NCI-H2029 treated with DMSO at 0.1 percent for 48 hours (cell line): Measurements from ENCODE around the gene STX12.

Experiments
- DNase-seq: peaks from one replicate; lab custom pipeline; 2025; lab: John Stamatoyannopoulos, UW

Gene STX12

GRCh38 chr1:27772932-27773825 is at the start of gene STX12:
TSS of gene STX12 (plus strand) at chr1:27773219. CDS start at chr1:27773308, 89 bp downstream.
- DNase-seq: peak; percentile 86

- peak; percentile 37 for DNase-seq
Measured at GRCh38 chr1:27724961-27725373, 48.1 kb upstream of the STX12 start.

GRCh38 chr1:27725374-27726172 is 47.4 kb upstream of the STX12 start, which contains the start of gene FAM76A:
TSS of gene FAM76A (plus strand) at chr1:27725961. CDS start at chr1:27726081, 120 bp downstream.
- DNase-seq: peak; percentile 88

- DNase-seq: no peak
Measured at GRCh38 chr1:27726173-27727044, 46.6 kb upstream of the STX12 start.

GRCh38 chr1:27727126-27727525 is 45.9 kb upstream of the STX12 start:
- DNase-seq: no peak

GRCh38 chr1:27736252-27736651 is 36.8 kb upstream of the STX12 start:
- no peak for DNase-seq

- DNase-seq: no peak
Measured at GRCh38 chr1:27741121-27741520, 31.9 kb upstream of the STX12 start.

- no peak for DNase-seq
Measured at GRCh38 chr1:27744556-27744955, 28.5 kb upstream of the STX12 start.

- no peak for DNase-seq
Measured at GRCh38 chr1:27745466-27745865, 27.6 kb upstream of the STX12 start.

GRCh38 chr1:27752360-27752759 is 20.7 kb upstream of the STX12 start:
- DNase-seq: no peak

GRCh38 chr1:27755286-27755685 is 17.7 kb upstream of the STX12 start:
- DNase-seq: no peak

- no peak for DNase-seq
Measured at GRCh38 chr1:27755865-27756264, 17.2 kb upstream of the STX12 start.

GRCh38 chr1:27759236-27759635 is 13.8 kb upstream of the STX12 start:
- DNase-seq: no peak

- no peak for DNase-seq
Measured at GRCh38 chr1:27760426-27760825, 12.6 kb upstream of the STX12 start.

- no peak for DNase-seq
Measured at GRCh38 chr1:27762033-27762432, 11.0 kb upstream of the STX12 start.

- peak; percentile 6 for DNase-seq
Measured at GRCh38 chr1:27763358-27763757, 9.7 kb upstream of the STX12 start.

- DNase-seq: no peak
Measured at GRCh38 chr1:27770293-27770830, 2.7 kb upstream of the STX12 start.

- no peak for DNase-seq
Measured at GRCh38 chr1:27772036-27772931, 735 bp upstream of the STX12 start.

GRCh38 chr1:27773826-27774445 is 917 bp downstream of the STX12 start:
- no peak for DNase-seq

- DNase-seq: no peak
Measured at GRCh38 chr1:27774654-27775053, 1.6 kb downstream of the STX12 start.
